ENCODE measurements around the gene SEMA3A. TPM values are rescaled to one million over a fixed set of nuclear protein-coding genes. Genes with fewer than 3 reads are reported as not detected.

SEMA3A gene
- total and polyA plus RNA-seq, 7 donors = 0.05 to 0.79 (median 0.32) TPM

DNA sequence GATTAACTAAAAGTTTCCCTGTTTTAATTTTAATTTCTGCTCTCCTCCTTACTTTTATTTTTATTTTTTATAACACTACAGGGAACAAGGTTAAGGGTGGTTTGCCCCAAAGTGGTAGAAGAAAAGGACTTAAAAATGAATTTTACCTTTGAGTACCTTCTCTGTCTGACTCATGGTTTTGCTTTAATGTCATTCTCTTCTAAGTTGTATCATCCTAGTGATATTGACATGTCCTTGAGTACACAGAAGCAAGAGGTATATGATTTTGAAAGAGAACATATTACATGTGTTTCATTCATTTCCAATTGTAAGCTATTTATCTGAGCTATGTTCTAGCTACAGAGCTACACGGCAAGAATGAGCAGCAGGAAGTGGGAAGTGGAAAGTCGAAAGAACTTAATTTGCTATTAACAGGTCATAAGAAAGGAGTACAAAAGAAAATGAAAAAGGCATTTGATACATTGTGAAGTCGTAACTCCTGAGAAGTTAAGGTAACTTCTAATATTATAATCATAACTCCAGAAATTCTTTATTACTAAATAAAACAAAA lies 112.5 kb downstream of the SEMA3A start:
- intact Hi-C loops (cut with DNase I) = no loop called here
- WGBS, 3 donors = 61 to 64% (median 63%) methylated on average over 3 of the region's 3 CpGs
- Histone ChIP-seq H3K27me3 (ENCODE audit: insufficient read depth in 3 of 3, low read length in 2 of 3) (no peaks in the 10 kb centered on the region), H3K36me3 (ENCODE audit: insufficient read depth in 1 of 2, low read depth in 1 of 2) (no peaks in the 10 kb centered on the region), H3K27ac (no peak overlapping the region), H3K9me3 (no peaks in the 10 kb centered on the region), H3K4me1 (no peaks in the 10 kb centered on the region), H3K4me3 (no peak overlapping the region)
- no peak for DNase-seq
- TF ChIP-seq, protein P1, sequence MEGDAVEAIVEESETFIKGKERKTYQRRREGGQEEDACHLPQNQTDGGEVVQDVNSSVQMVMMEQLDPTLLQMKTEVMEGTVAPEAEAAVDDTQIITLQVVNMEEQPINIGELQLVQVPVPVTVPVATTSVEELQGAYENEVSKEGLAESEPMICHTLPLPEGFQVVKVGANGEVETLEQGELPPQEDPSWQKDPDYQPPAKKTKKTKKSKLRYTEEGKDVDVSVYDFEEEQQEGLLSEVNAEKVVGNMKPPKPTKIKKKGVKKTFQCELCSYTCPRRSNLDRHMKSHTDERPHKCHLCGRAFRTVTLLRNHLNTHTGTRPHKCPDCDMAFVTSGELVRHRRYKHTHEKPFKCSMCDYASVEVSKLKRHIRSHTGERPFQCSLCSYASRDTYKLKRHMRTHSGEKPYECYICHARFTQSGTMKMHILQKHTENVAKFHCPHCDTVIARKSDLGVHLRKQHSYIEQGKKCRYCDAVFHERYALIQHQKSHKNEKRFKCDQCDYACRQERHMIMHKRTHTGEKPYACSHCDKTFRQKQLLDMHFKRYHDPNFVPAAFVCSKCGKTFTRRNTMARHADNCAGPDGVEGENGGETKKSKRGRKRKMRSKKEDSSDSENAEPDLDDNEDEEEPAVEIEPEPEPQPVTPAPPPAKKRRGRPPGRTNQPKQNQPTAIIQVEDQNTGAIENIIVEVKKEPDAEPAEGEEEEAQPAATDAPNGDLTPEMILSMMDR (IDR thresholded peaks at IDR 0.05) = no peak
- ATAC-seq = no peak

DNA sequence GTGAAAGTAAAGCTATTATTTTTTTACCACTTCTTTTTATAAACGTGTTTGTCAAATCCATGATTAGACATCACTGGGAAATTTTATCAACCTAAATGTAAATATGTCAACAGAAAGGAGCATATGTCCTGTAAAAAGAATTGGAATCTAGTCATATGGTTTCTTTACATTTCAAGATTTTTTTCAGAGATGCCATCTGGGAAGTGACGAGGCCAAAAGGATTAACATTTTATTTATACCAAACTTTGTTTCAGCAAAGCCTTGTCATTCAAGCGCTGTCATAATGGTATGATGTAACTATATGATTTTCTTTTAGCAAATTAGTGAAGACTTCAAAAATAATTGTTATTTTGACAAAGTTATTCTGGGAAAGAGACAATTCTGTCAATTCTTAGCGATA lies 117.3 kb downstream of the SEMA3A start:
- Histone ChIP-seq H3K4me3 (no peak overlapping the region), H3K4me1 (no peaks in the 10 kb centered on the region), H3K27me3 (ENCODE audit: insufficient read depth in 3 of 3, low read length in 2 of 3) (no peaks in the 10 kb centered on the region), H3K36me3 (ENCODE audit: insufficient read depth in 1 of 2, low read depth in 1 of 2) (no peaks in the 10 kb centered on the region), H3K27ac (no peak overlapping the region), H3K9me3 (no peaks in the 10 kb centered on the region)
- intact Hi-C loops (cut with DNase I) = no loop called here
- ATAC-seq (no peak), DNase-seq (no peak)
- 85 to 88% (median 88%) methylated on average over 4 of the region's 4 CpGs for WGBS, 3 donors
- TF ChIP-seq, protein P1 (IDR thresholded peaks at IDR 0.05) = no peak

DNA sequence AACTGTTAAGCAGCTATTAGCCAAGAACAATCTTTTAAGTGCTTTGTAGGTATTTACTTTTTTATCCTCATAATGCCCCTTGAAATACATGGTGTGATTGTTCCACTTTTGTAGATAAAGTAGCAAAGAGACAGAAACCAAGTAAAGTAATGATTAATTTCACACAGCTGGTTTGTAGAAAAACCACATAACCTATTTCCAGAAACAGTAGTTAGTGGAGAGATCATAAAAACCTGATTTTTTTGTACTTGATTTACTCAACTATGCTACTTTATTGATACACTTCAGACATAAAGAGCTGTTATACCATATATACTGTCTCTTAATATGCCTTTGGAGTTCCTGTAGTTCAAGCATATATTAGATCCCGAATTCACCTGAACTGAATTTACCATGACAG lies 118.4 kb downstream of the SEMA3A start:
- 57 to 80% (median 63%) methylated on average over 1 of the region's 1 CpG for WGBS, 3 donors
- intact Hi-C loops (cut with DNase I) = no loop called here

DNA sequence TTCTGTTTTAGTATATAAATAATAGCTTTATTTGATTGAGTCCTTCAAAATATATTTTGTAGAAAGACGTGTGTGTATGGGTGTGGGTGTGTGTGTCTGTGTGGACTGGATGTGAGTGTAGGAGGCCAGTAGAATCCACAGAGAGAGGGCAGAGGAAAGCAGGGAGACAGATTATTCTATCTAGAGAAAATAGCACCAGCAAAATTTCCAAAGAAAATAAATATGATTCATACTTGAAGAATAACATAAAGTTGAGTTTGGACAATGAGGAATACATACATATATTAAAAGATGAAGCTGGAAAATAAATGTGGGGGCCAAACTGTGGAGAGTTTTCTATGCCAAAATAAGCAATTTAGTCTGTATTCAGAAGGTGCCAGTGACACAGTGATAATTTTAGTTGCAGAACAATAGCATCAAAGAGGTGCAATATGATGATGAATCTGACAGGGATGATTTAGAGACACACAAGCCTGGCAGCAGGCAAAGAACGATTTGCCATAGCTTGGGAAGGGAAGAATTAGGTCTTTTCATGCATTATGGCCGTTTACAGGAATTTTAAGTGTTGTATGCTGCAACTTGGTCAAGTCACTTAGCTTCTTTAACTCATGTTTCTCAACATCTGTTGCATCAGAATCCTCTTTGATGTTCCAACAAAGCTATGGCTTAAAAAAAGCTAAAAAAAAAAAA lies 121.3 kb downstream of the SEMA3A start:
- intact Hi-C loops (cut with DNase I) = no loop called here
- no peaks in the 10 kb centered on the region for H3K9me3 ChIP-seq
- H3K36me3 ChIP-seq (ENCODE audit: insufficient read depth in 1 of 2, low read depth in 1 of 2) = no peaks in the 10 kb centered on the region
- WGBS, 3 donors = 29 to 56% (median 38%) methylated on average over 3 of the region's 3 CpGs
- TF ChIP-seq, protein P1 (IDR thresholded peaks at IDR 0.05) = no peak
- H3K4me3 ChIP-seq = no peak overlapping the region
- DNase-seq (no peak), ATAC-seq (no peak)
- no peaks in the 10 kb centered on the region for H3K4me1 ChIP-seq
- H3K27me3 ChIP-seq (ENCODE audit: insufficient read depth in 3 of 3, low read length in 2 of 3) = no peaks in the 10 kb centered on the region
- H3K27ac ChIP-seq = no peak overlapping the region

More for the DNA sequence above, 118.4 kb downstream of the SEMA3A start:
- Histone ChIP-seq H3K36me3 (ENCODE audit: insufficient read depth in 1 of 2, low read depth in 1 of 2) (no peaks in the 10 kb centered on the region), H3K27me3 (ENCODE audit: insufficient read depth in 3 of 3, low read length in 2 of 3) (no peaks in the 10 kb centered on the region), H3K27ac (no peak overlapping the region), H3K9me3 (no peaks in the 10 kb centered on the region), H3K4me1 (no peaks in the 10 kb centered on the region), H3K4me3 (no peak overlapping the region)
- DNase-seq (no peak), ATAC-seq (no peak)
- TF ChIP-seq, protein P1 (IDR thresholded peaks at IDR 0.05) = no peak

All from psoas muscle (tissue), 8 donors.